ENCODE data around the gene OTOP3. TPM values are rescaled to one million over a fixed set of nuclear protein-coding genes. Genes with fewer than 3 reads are reported as not detected.

The OTOP3 gene
- total RNA-seq, 1 donor = not detected

GRCh38 chr17:74941128-74941725 lies 5.5 kb downstream of the OTOP3 start:
- DNase-seq (ENCODE audit: low read depth) = no peak
- H3K4me3 ChIP-seq (ENCODE audit: low read depth, low read length) = no peak overlapping the region
- TF ChIP-seq, protein P1, sequence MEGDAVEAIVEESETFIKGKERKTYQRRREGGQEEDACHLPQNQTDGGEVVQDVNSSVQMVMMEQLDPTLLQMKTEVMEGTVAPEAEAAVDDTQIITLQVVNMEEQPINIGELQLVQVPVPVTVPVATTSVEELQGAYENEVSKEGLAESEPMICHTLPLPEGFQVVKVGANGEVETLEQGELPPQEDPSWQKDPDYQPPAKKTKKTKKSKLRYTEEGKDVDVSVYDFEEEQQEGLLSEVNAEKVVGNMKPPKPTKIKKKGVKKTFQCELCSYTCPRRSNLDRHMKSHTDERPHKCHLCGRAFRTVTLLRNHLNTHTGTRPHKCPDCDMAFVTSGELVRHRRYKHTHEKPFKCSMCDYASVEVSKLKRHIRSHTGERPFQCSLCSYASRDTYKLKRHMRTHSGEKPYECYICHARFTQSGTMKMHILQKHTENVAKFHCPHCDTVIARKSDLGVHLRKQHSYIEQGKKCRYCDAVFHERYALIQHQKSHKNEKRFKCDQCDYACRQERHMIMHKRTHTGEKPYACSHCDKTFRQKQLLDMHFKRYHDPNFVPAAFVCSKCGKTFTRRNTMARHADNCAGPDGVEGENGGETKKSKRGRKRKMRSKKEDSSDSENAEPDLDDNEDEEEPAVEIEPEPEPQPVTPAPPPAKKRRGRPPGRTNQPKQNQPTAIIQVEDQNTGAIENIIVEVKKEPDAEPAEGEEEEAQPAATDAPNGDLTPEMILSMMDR (IDR thresholded peaks at IDR 0.05; ENCODE audit: insufficient read depth, low read depth, low read length) = no peak

GRCh38 chr17:74943808-74944522 lies 8.3 kb downstream of the OTOP3 start:
- H3K4me3 ChIP-seq (ENCODE audit: low read depth, low read length) = no peak overlapping the region
- TF ChIP-seq, protein P1 (IDR thresholded peaks at IDR 0.05; ENCODE audit: insufficient read depth, low read depth, low read length) = no peak
- no peak for DNase-seq (ENCODE audit: low read depth)

GRCh38 chr17:74945543-74945942 lies 9.8 kb downstream of the OTOP3 start:
- no peak for DNase-seq (ENCODE audit: low read depth)
- TF ChIP-seq, protein P1 (IDR thresholded peaks at IDR 0.05; ENCODE audit: insufficient read depth, low read depth, low read length) = no peak
- H3K4me3 ChIP-seq (ENCODE audit: low read depth, low read length) = no peak overlapping the region

DNA sequence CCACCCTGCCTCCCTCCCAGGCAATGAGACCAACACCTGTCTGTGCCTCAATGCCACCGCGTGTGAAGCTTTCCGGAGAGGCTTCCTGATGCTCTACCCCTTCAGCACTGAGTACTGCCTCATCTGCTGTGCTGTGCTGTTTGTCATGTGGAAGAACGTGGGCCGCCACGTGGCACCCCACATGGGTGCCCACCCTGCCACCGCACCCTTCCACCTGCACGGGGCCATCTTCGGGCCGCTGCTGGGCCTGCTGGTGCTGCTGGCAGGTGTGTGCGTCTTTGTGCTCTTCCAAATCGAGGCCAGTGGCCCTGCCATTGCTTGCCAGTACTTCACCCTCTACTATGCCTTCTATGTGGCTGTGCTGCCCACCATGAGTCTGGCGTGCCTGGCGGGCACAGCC lies 10.9 kb downstream of the OTOP3 start:
- no peak for DNase-seq (ENCODE audit: low read depth)
- TF ChIP-seq, protein P1 (IDR thresholded peaks at IDR 0.05; ENCODE audit: insufficient read depth, low read depth, low read length) = no peak
- no peak overlapping the region for H3K4me3 ChIP-seq (ENCODE audit: low read depth, low read length)

DNA sequence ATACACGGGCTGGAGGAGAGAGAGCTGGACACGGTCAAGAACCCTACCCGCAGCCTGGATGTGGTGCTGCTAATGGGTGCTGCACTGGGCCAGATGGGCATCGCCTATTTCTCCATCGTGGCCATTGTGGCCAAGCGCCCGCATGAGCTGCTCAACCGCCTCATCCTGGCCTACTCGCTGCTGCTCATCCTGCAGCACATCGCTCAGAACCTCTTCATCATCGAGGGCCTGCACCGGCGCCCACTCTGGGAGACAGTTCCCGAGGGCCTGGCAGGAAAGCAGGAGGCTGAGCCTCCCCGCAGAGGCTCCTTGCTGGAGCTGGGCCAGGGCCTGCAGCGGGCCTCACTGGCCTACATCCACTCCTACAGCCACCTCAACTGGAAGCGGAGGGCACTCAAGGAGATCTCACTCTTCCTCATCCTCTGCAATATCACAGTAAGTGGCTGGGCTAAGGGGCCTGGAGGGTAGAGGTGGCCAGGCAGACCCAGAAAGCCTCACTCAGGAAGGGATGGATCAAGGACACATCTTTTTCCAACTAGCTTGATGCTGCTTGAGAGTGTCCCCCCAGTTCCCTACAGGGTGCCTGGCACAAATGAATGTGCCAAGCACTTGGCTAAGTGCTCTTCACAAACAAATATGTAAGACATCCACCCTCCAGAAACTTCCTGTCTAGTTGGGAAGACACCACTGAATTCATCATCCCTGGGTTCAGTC lies 11.5 kb downstream of the OTOP3 start:
- TF ChIP-seq, protein P1 (IDR thresholded peaks at IDR 0.05; ENCODE audit: insufficient read depth, low read depth, low read length) = no peak
- H3K4me3 ChIP-seq (ENCODE audit: low read depth, low read length) = no peak overlapping the region
- no peak for DNase-seq (ENCODE audit: low read depth)

DNA sequence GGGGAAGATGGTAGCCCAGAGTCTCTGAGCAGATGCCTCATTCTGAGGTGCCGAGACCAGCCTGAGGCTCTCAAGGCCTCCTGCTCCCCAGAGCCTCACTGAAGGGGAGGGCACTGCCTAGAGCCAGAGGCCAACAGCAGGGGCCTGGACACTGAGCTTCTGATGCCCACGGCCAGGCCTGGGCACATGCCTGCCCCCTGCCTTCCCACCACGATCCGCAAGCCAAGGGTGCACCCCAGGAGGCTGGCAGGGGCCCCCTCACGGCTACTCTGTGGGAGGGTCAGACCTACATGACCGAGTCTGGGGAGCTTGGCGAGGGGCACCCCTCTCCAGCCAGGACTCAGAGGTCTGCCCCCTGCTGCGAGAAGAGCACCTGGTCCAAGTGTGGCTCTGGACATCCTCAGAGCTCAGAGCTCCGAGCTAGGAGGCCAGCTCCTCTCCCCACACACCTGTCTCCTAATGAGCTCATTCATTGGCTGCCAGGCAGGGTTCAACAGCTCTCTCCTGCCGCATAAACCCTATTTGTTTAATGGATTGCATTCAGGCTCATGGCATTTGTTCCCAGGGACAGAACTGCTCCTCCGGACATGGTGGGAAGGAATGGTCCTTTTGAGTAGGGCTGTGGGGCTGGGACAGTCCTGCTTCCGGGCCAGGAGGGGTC lies 13.9 kb downstream of the OTOP3 start:
- no peak overlapping the region for H3K4me3 ChIP-seq (ENCODE audit: low read depth, low read length)
- TF ChIP-seq, protein P1 (IDR thresholded peaks at IDR 0.05; ENCODE audit: insufficient read depth, low read depth, low read length) = no peak
- no peak for DNase-seq (ENCODE audit: low read depth)
